HPDE6-E6E7 (cell line): ENCODE results near the gene SLC6A12.

Experiments used
- DNase-seq: peaks from one replicate; pipeline ENCODE4 v3.0.0; 2011; ENCODE audit warnings: missing footprints; ENCODE audit errors: extremely low spot score

The SLC6A12 gene

GRCh38 chr12:234891-235415 is 21.0 kb upstream of the SLC6A12 start:
- DNase-seq, result no peak

- DNase-seq, result no peak
Observed at GRCh38 chr12:234019-234418, 20.1 kb upstream of the SLC6A12 start.

DNA sequence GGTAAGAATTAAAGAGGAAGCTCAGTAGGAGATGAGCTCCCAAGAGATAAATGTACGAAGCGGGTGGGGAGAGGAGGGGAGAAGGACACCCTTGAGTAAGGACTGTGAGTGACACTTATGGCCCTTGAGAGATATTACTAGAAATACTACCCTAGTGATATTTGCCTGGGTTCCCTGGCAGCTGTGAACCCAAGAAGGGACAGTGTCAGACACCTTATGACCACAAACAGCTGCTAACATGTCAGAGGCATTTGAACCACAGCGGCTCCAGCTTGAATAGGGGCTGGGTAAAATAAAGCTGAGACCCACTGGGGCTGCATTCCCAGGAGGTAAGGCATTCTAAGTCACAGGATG is 19.6 kb upstream of the SLC6A12 start:
- DNase-seq, result no peak

- no peak for DNase-seq
Observed at GRCh38 chr12:232731-233614, 19.0 kb upstream of the SLC6A12 start.

DNA sequence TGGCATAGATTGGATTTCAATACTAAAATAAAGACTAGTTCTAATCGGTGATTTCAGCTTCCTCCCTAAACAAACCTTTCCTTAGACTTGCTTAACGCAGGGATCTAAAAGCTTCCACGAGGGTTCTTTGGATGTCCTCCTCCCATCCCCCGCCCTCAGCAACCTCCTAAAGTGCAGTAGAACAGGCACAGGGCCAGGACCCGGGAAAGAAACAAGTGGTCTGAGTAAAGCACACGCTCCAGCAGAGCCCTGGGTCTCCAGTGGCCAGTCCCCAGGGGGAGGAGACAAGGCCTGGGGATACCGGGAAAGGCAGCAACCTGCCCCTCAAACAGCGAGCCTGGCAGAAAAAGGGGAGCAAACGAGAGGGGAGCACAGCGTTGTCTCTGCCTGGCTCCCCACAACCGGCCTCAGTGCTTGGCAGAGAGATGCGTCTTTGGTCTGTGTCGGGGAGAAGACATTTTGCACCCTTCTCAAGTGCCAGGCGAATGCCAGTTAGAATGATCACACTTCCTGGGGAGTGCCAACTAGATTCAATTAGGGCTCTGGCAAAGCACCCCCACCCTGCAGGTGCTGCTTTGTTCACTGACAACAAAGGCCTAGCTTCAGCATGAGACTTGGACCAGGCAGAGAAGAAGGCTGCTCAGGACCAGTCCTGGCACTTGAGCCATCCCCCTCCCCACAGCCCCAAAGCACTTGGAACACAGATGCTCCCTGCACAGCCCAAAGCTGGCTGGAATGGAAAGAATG is 17.1 kb upstream of the SLC6A12 start:
- DNase-seq, result no peak

- no peak for DNase-seq
Observed at GRCh38 chr12:229441-230191, 15.7 kb upstream of the SLC6A12 start.

DNA sequence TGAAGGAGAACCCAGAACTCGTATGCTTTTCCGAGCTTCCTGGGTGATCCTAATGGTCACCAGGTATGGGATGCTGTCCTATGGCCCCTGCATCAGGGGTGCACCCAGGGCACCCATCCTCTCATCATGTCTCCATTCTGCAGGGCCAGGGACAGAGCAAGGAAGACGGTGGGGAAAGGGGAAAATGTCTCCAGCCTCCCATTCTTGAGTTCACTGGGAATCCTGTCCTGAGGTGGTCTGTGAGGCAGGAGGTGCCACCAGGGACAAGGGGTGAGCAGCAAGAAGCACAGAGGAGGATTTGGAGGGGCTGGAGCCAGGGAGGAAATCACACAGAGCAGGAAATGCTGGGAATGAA is 14.9 kb upstream of the SLC6A12 start:
- DNase-seq, result no peak

- no peak for DNase-seq
Observed at GRCh38 chr12:227923-228845, 14.2 kb upstream of the SLC6A12 start.

- no peak for DNase-seq
Observed at GRCh38 chr12:227286-227915, 13.4 kb upstream of the SLC6A12 start.

DNA sequence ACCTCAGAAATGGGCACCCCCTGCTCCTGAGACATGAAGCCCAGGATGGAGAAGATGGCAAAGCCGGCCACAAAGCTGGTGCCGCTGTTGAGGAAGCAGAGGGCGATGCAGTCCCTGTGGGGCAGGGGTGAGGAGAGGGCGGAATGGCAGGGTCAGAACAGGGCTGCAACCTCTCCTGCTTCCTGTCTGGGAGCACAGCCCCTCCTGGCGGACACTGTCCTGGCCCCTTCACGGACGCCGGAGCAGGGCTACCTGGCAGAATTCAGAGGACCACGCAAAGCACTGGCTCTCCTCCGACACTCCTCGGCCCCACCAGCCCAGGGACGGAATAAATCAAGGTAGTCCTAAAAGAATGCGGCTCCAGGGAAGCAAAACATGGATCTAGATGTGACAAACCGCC is 12.4 kb upstream of the SLC6A12 start:
- no peak for DNase-seq

DNA sequence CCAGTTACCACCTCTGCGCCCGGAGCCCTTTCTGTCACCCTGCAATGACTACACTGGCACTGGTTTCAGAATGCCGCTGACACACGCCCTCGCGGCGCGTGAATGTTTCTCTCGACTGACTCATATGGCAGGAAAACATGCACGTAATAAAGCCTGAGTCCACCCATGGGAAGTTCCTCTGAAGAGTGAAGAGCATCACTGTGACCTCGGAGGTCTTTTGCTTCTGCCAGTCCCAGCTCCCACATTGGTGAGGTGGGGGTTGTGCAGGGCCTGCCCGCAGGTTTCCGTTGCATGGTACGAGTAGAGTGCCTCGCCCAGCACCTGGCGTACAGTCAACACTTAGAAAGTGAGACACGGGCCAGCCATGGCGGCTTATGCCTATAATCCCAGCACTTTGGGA is 11.1 kb upstream of the SLC6A12 start:
- DNase-seq, result no peak

- DNase-seq, result no peak
Observed at GRCh38 chr12:224330-224729, 10.4 kb upstream of the SLC6A12 start.

- DNase-seq, result no peak
Observed at GRCh38 chr12:223841-224240, 9.9 kb upstream of the SLC6A12 start.

DNA sequence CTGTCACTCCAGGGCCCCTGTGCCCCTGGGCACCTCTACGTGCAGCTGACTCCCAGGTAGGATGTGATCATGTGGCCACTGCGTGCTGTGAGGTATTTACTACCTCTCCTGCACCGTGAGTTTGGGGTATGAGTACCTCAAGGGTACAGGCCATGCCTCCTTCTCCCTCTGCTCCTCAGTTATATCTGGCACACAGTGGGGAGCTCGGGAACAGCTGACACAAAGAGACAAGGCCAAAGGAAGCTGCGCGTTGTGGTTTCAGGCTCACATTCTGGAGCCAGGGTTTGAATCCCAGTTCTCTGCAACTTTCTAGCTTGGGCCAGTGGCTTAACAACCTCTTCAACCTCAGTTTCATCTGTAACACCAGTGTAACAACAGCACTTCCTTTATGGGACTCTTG is 7.8 kb upstream of the SLC6A12 start:
- no peak for DNase-seq

DNA sequence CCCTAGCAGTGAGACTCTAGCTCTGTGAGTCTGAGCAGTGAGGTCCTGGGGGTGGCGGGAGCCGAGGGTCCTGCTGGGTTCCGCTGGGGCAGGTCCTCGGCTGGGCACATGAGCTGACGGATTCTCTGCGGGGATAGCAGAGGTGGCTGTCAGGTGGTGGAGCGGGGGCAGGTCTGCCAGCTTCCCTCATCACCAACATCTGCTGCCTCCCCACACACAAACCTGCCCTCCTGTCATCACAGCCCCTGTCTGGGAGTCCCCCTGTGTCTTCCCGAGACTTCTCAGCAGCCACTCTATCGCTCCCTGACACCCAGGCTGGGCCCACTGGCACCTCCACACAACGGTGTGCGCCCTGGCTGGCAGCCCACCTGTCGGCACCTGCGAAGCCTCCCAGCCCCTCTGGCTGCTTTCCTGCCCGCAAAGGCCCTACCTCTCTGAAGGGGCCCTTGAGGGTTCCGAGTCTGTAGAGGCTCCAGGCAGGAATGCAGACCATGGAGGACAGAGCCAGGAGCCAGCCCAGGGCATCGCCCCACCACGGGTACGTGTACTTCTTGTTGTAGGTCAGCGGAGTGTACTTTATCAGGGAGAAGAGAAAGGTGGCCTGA is 7.1 kb upstream of the SLC6A12 start:
- DNase-seq, result no peak

GRCh38 chr12:220491-220890 is 6.5 kb upstream of the SLC6A12 start:
- DNase-seq, result no peak

DNA sequence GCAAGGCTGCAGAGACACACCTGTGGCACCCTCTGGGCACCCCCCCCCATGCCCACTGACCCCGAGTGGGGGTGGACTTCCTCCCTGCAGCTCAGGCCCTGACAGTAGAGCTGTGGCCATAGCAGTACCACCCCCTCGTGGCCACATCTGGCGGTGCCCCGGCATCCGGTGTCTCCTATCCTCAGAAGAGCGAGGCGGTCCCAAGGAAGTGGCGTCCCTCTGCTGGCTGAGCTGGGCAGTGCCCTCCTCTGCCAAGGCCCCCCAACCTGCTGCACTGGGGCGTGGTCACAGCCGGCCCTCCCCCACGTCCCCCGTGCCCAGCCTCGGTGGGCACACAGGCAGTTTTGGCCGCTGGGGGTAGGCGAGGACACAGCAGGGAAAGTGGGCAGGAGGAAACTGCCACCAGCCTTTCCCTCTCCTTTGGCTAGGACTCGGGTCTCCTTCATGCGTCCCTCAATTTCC is 6.0 kb upstream of the SLC6A12 start:
- peak; percentile 57 for DNase-seq

GRCh38 chr12:218728-219590 is 5.0 kb upstream of the SLC6A12 start:
- no peak for DNase-seq

- DNase-seq, result no peak
Observed at GRCh38 chr12:218221-218620, 4.3 kb upstream of the SLC6A12 start.
